Measurements from ENCODE around the gene BAIAP2. TPM values are rescaled to one million over a fixed set of nuclear protein-coding genes. Genes with fewer than 3 reads are reported as not detected.

Gene BAIAP2
- total RNA-seq, 2 donors from 2014 or later, result 9.9 to 15.6 TPM

- Histone ChIP-seq H3K27me3 (replicated peaks; ENCODE audit: insufficient read depth) (no peaks in the 10 kb centered on the region), H3K4me1 (ENCODE audit: control insufficient read depth in 1 of 2, low read depth in 2 of 2) (peaks cover 16 to 62% of the 10 kb centered on the region in 2 donors), H3K36me3 (no peaks in the 10 kb centered on the region), H3K27ac (no peak overlapping the region), H3K9me3 (no peaks in the 10 kb centered on the region), H3K4me3 (peak overlapping the region; percentile 39)
- DNase-seq (ENCODE audit: low spot score) (no peak), ATAC-seq (ENCODE audit: insufficient number of reproducible peaks, low FRiP score, low read depth) (no peak)
- no peak for TF ChIP-seq CTCF (IDR thresholded peaks at IDR 0.05)
These were observed 45.4 kb upstream of the BAIAP2 start for GRCh38 chr17:80989586-80989913.

- Histone ChIP-seq H3K4me1 (ENCODE audit: control insufficient read depth in 1 of 2, low read depth in 2 of 2) (peaks cover 16 to 56% of the 10 kb centered on the region in 2 donors), H3K27ac (no peak overlapping the region)
These were observed 43.9 kb upstream of the BAIAP2 start for GRCh38 chr17:80990921-80991644.

GRCh38 chr17:80991645-80992076 lies 43.3 kb upstream of the BAIAP2 start, which contains the start of gene CHMP6:
Gene CHMP6 (plus strand): TSS chr17:80991841. CDS start chr17:80991919, 78 bp downstream.
- peak within 1 kb of the TSS; percentile 81 for H3K4me3 ChIP-seq
- no peak within 1 kb of the TSS for H3K27ac ChIP-seq
- no peaks in the 10 kb centered on the region for H3K27me3 ChIP-seq (replicated peaks; ENCODE audit: insufficient read depth)
- ATAC-seq (ENCODE audit: insufficient number of reproducible peaks, low FRiP score, low read depth), result no peak
- peaks cover 16 to 56% of the 10 kb centered on the region in 2 donors for H3K4me1 ChIP-seq (ENCODE audit: control insufficient read depth in 1 of 2, low read depth in 2 of 2)
- no peaks in the 10 kb centered on the region for H3K9me3 ChIP-seq
- no peak for TF ChIP-seq CTCF (IDR thresholded peaks at IDR 0.05)
- no peak for DNase-seq (ENCODE audit: low spot score)
- H3K36me3 ChIP-seq, result peaks cover 16% of the 10 kb centered on the region

More at GRCh38 chr17:80990921-80991644, 43.9 kb upstream of the BAIAP2 start:
- ATAC-seq (ENCODE audit: insufficient number of reproducible peaks, low FRiP score, low read depth) (no peak), DNase-seq (ENCODE audit: low spot score) (no peak)
- Histone ChIP-seq H3K36me3 (peaks cover 10% of the 10 kb centered on the region), H3K9me3 (no peaks in the 10 kb centered on the region), H3K27me3 (replicated peaks; ENCODE audit: insufficient read depth) (no peaks in the 10 kb centered on the region), H3K4me3 (peak overlapping the region; percentile 81)
- no peak for TF ChIP-seq CTCF (IDR thresholded peaks at IDR 0.05)

- Histone ChIP-seq H3K4me1 (ENCODE audit: control insufficient read depth in 1 of 2, low read depth in 2 of 2) (peaks cover 16 to 50% of the 10 kb centered on the region in 2 donors), H3K9me3 (no peaks in the 10 kb centered on the region), H3K27me3 (replicated peaks; ENCODE audit: insufficient read depth) (no peaks in the 10 kb centered on the region), H3K36me3 (peaks cover 22% of the 10 kb centered on the region), H3K4me3 (peak overlapping the region; percentile 81), H3K27ac (no peak overlapping the region)
- DNase-seq (ENCODE audit: low spot score), result no peak
- peak; percentile 29 for ATAC-seq (ENCODE audit: insufficient number of reproducible peaks, low FRiP score, low read depth)
- TF ChIP-seq CTCF (IDR thresholded peaks at IDR 0.05), result no peak
These were observed 42.6 kb upstream of the BAIAP2 start for GRCh38 chr17:80992077-80992947.
